Adrenal gland (tissue), 5 donors: ENCODE measurements around the gene NPFF.

Experiments used
- CTCF ChIP-seq, 6 experiments: fragments of 450-650 bp in 4 of 6; fragments of 200-600 bp in 2 of 6; sonication (generic) in 1 of 6; IDR thresholded peaks; 1 replicate in 5 of 6; 2 replicates in 1 of 6; pipeline versions ENCODE4 v1.5.1 to v1.8.0; 2016 to 2021; ENCODE audit warnings: antibody characterized with exemption in 6 of 6, mild to moderate bottlenecking in 2 of 6, moderate library complexity in 1 of 6
- POLR2A ChIP-seq, 2 donors: fragments of 450-650 bp; IDR thresholded peaks; one replicate each; pipeline ENCODE4 v1.6.1; 2017; ENCODE audit warnings: antibody characterized with exemption in 2 of 2, mild to moderate bottlenecking in 2 of 2, moderate library complexity in 1 of 2
- donor health status: DM: no; HTN: no; CAD: no.

GRCh38 chr12:53474819-53475218 is 32.5 kb downstream of the NPFF start:
- TF ChIP-seq CTCF (IDR thresholded peaks at IDR 0.05) (no peak), POLR2A (IDR thresholded peaks at IDR 0.05) (no peak)
